ENCODE measurements around the gene RPL11.

DNA sequence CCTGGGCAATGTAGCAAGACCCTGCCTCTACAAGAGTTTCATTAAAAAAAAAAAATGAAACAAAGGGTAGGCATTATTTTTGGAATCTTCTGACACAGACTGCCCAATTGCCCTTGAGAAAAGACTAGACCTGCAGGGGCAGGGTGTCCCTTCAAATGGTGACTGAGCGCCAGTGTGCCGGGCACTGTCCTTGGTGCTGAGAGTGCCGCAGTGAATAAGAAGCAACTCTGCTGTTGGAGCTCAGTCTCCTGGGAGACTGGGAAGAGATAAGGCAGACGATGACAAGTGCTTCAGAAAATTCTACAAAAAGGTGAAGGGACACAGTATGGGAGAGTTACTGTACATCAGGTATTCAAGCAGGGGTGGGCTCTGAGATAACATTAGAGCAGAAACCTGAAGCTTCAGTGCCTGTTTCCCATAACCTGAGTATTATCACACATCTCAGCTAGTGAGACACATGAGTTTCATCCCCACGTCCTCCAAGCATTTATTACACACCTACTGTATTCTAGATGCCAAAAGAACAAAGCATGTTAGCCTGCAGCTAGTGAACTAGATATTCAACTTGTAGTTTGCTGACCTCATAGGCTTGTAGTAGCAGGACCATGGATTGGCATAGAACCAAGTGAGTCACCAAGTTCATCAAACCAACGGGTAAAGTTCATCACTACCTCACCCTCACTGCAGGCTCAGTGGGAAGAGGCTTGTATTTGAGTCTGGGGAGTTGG is 18.4 kb upstream of the RPL11 start:
- no peak for TF ChIP-seq POLR2AphosphoS5 (IDR thresholded peaks at IDR 0.05; ENCODE audit: low read length)
- TF ChIP-seq TCF7 (IDR thresholded peaks at IDR 0.05; ENCODE audit: borderline replicate concordance) = no peak
- TF ChIP-seq NBN (IDR thresholded peaks at IDR 0.05) = no peak
- TF ChIP-seq YY1 (IDR thresholded peaks at IDR 0.05; ENCODE audit: low read depth, low read length) = no peak
- TF ChIP-seq, protein P1, sequence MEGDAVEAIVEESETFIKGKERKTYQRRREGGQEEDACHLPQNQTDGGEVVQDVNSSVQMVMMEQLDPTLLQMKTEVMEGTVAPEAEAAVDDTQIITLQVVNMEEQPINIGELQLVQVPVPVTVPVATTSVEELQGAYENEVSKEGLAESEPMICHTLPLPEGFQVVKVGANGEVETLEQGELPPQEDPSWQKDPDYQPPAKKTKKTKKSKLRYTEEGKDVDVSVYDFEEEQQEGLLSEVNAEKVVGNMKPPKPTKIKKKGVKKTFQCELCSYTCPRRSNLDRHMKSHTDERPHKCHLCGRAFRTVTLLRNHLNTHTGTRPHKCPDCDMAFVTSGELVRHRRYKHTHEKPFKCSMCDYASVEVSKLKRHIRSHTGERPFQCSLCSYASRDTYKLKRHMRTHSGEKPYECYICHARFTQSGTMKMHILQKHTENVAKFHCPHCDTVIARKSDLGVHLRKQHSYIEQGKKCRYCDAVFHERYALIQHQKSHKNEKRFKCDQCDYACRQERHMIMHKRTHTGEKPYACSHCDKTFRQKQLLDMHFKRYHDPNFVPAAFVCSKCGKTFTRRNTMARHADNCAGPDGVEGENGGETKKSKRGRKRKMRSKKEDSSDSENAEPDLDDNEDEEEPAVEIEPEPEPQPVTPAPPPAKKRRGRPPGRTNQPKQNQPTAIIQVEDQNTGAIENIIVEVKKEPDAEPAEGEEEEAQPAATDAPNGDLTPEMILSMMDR (IDR thresholded peaks at IDR 0.05 in 2 of 3, conservative IDR thresholded peaks at IDR 0.05 in 1 of 3; ENCODE audit: control insufficient read depth in 2 of 3, extremely low read depth in 1 of 3, insufficient read depth in 1 of 3, low read depth in 3 of 3, low read length in 3 of 3) = no peak

All from GM12878 (cell line).